WTC11 (cell line): ENCODE results near the gene PARD3B. TPM values are rescaled to one million over a fixed set of nuclear protein-coding genes. Genes with fewer than 3 reads are reported as not detected.

Source experiments
- ATAC-seq: fragments of 200-7000 bp; cut with Tn5 transposase; 2 replicates; pipeline ENCODE4 v1.10.0; 2021; ENCODE audit warnings: mild to moderate bottlenecking, moderate library complexity
- CTCF ChIA-PET: fragments of 300-600 bp; sonication (Branson Sonifier 250); formaldehyde crosslinking; loops from one replicate; lab custom pipeline; 2021; ENCODE audit warnings: antibody characterized with exemption; lab: Charles Lee
- POLR2A ChIA-PET: fragments of 350-600 bp; sonication (Branson Sonifier 250); formaldehyde crosslinking; loops from one replicate; lab custom pipeline; 2021; ENCODE audit warnings: antibody characterized with exemption; lab: Charles Lee
- DNase-seq: peaks from one replicate; pipeline ENCODE4 v3.0.0; 2021; ENCODE audit warnings: low spot score
- H3K27ac Mint-ChIP-seq: 2 replicates; pipeline ENCODE4 v1.8.0; 2021; ENCODE audit warnings: mixed read lengths
- H3K27me3 Mint-ChIP-seq: 2 replicates; pipeline ENCODE4 v1.8.0; 2021; ENCODE audit warnings: low read depth, mild to moderate bottlenecking, moderate library complexity, mixed read lengths
- H3K36me3 Mint-ChIP-seq: 2 replicates; pipeline ENCODE4 v1.8.0; 2021; ENCODE audit warnings: mixed read lengths
- H3K4me1 Mint-ChIP-seq: 2 replicates; pipeline ENCODE4 v1.8.0; 2022; ENCODE audit warnings: mixed read lengths
- H3K4me3 Mint-ChIP-seq: 2 replicates; pipeline ENCODE4 v1.8.0; 2021; ENCODE audit warnings: mild to moderate bottlenecking, moderate library complexity, mixed read lengths
- H3K9me3 Mint-ChIP-seq: 2 replicates; pipeline ENCODE4 v1.8.0; 2021; ENCODE audit warnings: mixed read lengths
- ARID4B ChIP-seq: sonication (generic); formaldehyde crosslinking; IDR thresholded peaks from 2 replicates; pipeline ENCODE4 v1.8.0; 2023; ENCODE audit warnings: missing genetic modification reagents, mild to moderate bottlenecking, borderline replicate concordance
- ATF6 ChIP-seq: sonication (generic); formaldehyde crosslinking; IDR thresholded peaks from 2 replicates; pipeline ENCODE4 v1.8.1; 2023; ENCODE audit warnings: mild to moderate bottlenecking, missing genetic modification reagents
- CBFB ChIP-seq: sonication (generic); formaldehyde crosslinking; IDR thresholded peaks from 2 replicates; pipeline ENCODE4 v1.8.1; 2022; ENCODE audit warnings: mild to moderate bottlenecking, low read depth, missing genetic modification reagents
- CDX4 ChIP-seq: fragments of 250-450 bp; sonication (Bioruptor Pico); IDR thresholded peaks from 2 replicates; pipeline ENCODE4 v1.9.0; 2021; ENCODE audit warnings: moderate library complexity, mild to moderate bottlenecking, inconsistent platforms, borderline replicate concordance
- GRHL2 ChIP-seq: fragments of 250-450 bp; sonication (Bioruptor Pico); IDR thresholded peaks from 2 replicates; pipeline ENCODE4 v1.8.0; 2022; ENCODE audit warnings: mild to moderate bottlenecking, moderate library complexity; ENCODE audit not compliant: insufficient replicate concordance, severe bottlenecking
- HMGXB4 ChIP-seq: sonication (generic); formaldehyde crosslinking; IDR thresholded peaks from 2 replicates; pipeline ENCODE4 v1.8.1; 2023; ENCODE audit warnings: mild to moderate bottlenecking, moderate library complexity, missing genetic modification reagents
- IRF2 ChIP-seq: sonication (generic); formaldehyde crosslinking; IDR thresholded peaks from 2 replicates; pipeline ENCODE4 v1.8.0; 2022; ENCODE audit warnings: low read depth, missing genetic modification reagents, borderline replicate concordance
- JUN ChIP-seq: sonication (generic); formaldehyde crosslinking; IDR thresholded peaks from 2 replicates; pipeline ENCODE4 v1.8.0; 2023; ENCODE audit warnings: mild to moderate bottlenecking, missing genetic modification reagents
- KAT7 ChIP-seq: sonication (generic); formaldehyde crosslinking; IDR thresholded peaks from 2 replicates; pipeline ENCODE4 v1.8.1; 2023; ENCODE audit warnings: missing genetic modification reagents, mild to moderate bottlenecking, borderline replicate concordance
- MLX ChIP-seq: sonication (generic); formaldehyde crosslinking; IDR thresholded peaks from 2 replicates; pipeline ENCODE4 v1.8.1; 2023; ENCODE audit warnings: mild to moderate bottlenecking, missing genetic modification reagents, moderate library complexity
- MYBL2 ChIP-seq: sonication (generic); formaldehyde crosslinking; IDR thresholded peaks from 2 replicates; pipeline ENCODE4 v1.8.1; 2023; ENCODE audit warnings: mild to moderate bottlenecking, moderate library complexity, missing genetic modification reagents
- PRRX2 ChIP-seq: fragments of 250-450 bp; sonication (Bioruptor Pico); IDR thresholded peaks from 2 replicates; pipeline ENCODE4 v1.8.0; 2021; ENCODE audit warnings: mild to moderate bottlenecking
- TEAD4 ChIP-seq: sonication (generic); formaldehyde crosslinking; IDR thresholded peaks from 2 replicates; pipeline ENCODE4 v1.8.0; 2022; ENCODE audit warnings: mild to moderate bottlenecking, missing genetic modification reagents
- USF2 ChIP-seq: sonication (generic); formaldehyde crosslinking; IDR thresholded peaks from 2 replicates; pipeline ENCODE4 v1.8.1; 2023; ENCODE audit warnings: mild to moderate bottlenecking, missing genetic modification reagents, moderate library complexity
- ZBTB43 ChIP-seq: sonication (generic); formaldehyde crosslinking; IDR thresholded peaks from 2 replicates; pipeline ENCODE4 v1.8.1; 2023; ENCODE audit warnings: mild to moderate bottlenecking, missing genetic modification reagents
- ZNF121 ChIP-seq: sonication (generic); formaldehyde crosslinking; IDR thresholded peaks from 2 replicates; pipeline ENCODE4 v1.8.0; 2023; ENCODE audit warnings: missing genetic modification reagents
- ZNF512 ChIP-seq: sonication (generic); formaldehyde crosslinking; IDR thresholded peaks from 2 replicates; pipeline ENCODE4 v1.8.1; 2022; ENCODE audit warnings: missing genetic modification reagents, borderline replicate concordance
- total RNA-seq: library from RNA; stranded (reverse); gene quantifications from 3 replicates; pipeline ENCODE4 v1.2.3, GENCODE V29; 2021

Gene PARD3B
- total RNA-seq, 1 experiment from 2014 or later = 5.6 TPM

DNA sequence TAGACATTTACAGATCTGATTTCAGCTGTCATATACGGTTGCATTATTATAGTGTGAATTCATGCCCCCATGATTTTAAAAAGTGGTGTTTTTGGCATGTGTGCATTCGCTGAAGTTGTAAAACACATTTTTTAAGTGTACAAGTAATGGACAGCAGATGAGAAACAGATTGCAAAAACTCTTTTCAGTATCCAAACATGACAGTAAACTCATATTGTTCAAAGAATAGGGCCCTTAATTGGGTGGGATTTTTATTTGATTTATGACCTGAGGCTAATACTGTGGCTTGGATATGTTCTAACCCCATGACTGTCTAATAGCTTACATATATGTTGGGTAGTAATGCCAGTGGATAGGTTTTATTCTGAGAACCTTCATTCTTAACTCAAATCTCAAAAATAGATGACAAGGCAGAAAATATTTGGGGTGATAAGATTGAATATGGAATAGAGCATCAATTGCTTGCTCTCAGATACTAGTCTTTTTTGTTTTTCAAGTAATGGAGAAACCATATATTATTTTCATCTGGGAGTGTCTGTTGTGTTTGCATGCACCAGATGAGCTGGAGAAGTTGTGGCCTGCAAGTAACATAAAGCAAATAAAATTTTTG, 118.6 kb downstream of the PARD3B start:
- ATAC-seq (no peak), DNase-seq (no peak)
- Mint-ChIP-seq H3K4me1 (peaks cover 17% of the 10 kb centered on the region), H3K4me3 (no peak overlapping the region), H3K9me3 (no peaks in the 10 kb centered on the region), H3K36me3 (no peaks in the 10 kb centered on the region), H3K27me3 (no peaks in the 10 kb centered on the region), H3K27ac (no peak overlapping the region)
- TF ChIP-seq CBFB (CRISPR knock-in tag) = no peak
- TF ChIP-seq MLX (CRISPR knock-in tag) = no peak
- TF ChIP-seq HMGXB4 = no peak
- TF ChIP-seq ZNF512 (CRISPR knock-in tag) = no peak
- TF ChIP-seq IRF2 (CRISPR knock-in tag) = no peak
- TF ChIP-seq KAT7 (CRISPR knock-in tag) = no peak
- no peak for TF ChIP-seq GRHL2
- no peak for TF ChIP-seq PRRX2 (CRISPR knock-in tag)
- no peak for TF ChIP-seq JUN (CRISPR knock-in tag)
- TF ChIP-seq ARID4B (CRISPR knock-in tag) = no peak
- TF ChIP-seq TEAD4 (CRISPR knock-in tag) = no peak
- TF ChIP-seq CDX4 (CRISPR knock-in tag) = no peak
- no peak for TF ChIP-seq MYBL2 (CRISPR knock-in tag)
- POLR2A ChIA-PET = no interaction called here
- CTCF ChIA-PET = interaction anchor here (1.0 to 1.1 kb wide), 4 partner anchors 11 to 404 kb away, joined by 3 to 4 read pairs (median 3); no protein-coding TSS in a partner anchor

- peak overlapping the region; percentile 94; the same call in 1 of the 2 replicates for H3K27ac Mint-ChIP-seq
- peaks cover 17% of the 10 kb centered on the region for H3K4me1 Mint-ChIP-seq
- TF ChIP-seq ZNF121 (CRISPR knock-in tag) = no peak
- TF ChIP-seq ZBTB43 = no peak
- no peak for TF ChIP-seq CBFB (CRISPR knock-in tag)
- TF ChIP-seq IRF2 (CRISPR knock-in tag) = no peak
- no peak for TF ChIP-seq USF2 (CRISPR knock-in tag)
- no peak for TF ChIP-seq ATF6 (CRISPR knock-in tag)
- H3K36me3 Mint-ChIP-seq = no peaks in the 10 kb centered on the region
- ChIA-PET CTCF (interaction anchor here (1.0 to 1.1 kb wide), 4 partner anchors 28 to 487 kb away, joined by 3 to 5 read pairs (median 4); no protein-coding TSS in a partner anchor), POLR2A (no interaction called here)
- no peaks in the 10 kb centered on the region for H3K9me3 Mint-ChIP-seq
- DNase-seq (no peak), ATAC-seq (peak; percentile 87)
- H3K27me3 Mint-ChIP-seq = no peaks in the 10 kb centered on the region
- H3K4me3 Mint-ChIP-seq = no peak overlapping the region
These were observed 119.4 kb downstream of the PARD3B start for GRCh38 chr2:204664708-204665121.
